ENCODE measurements around the gene OR10A4.
"Not testable (repeated sequence)": the region's sequence is repeated elsewhere in the genome, so short reads cannot be mapped to it uniquely, and the experiment has no call there.

The OR10A4 gene, protein sequence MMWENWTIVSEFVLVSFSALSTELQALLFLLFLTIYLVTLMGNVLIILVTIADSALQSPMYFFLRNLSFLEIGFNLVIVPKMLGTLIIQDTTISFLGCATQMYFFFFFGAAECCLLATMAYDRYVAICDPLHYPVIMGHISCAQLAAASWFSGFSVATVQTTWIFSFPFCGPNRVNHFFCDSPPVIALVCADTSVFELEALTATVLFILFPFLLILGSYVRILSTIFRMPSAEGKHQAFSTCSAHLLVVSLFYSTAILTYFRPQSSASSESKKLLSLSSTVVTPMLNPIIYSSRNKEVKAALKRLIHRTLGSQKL

DNA sequence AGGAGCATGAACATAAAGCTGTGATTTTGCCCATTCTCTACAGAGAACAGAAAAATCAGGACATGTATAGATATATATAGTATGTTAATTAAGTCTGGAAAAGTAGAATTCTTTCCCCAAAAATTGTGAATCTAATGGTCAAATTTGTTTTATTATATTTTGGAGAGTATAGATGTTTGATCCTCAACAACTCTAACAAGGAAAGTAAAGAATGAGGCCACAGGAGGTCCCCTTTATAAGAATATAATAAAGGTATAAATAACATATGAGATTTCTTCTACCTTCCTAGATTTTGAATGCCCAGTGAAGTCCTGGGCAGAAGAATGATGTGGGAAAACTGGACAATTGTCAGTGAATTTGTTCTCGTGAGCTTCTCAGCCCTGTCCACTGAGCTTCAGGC lies at the start of gene OR10A4:
OR10A4 (plus strand) TSS at position 301 of the 400 bp plus-strand sequence; CDS start at position 324, 23 bp downstream.
- no peak for DNase-seq

GRCh38 chr11:6828103-6828502 lies 48.3 kb upstream of the OR10A4 start:
- no peak for DNase-seq

DNA sequence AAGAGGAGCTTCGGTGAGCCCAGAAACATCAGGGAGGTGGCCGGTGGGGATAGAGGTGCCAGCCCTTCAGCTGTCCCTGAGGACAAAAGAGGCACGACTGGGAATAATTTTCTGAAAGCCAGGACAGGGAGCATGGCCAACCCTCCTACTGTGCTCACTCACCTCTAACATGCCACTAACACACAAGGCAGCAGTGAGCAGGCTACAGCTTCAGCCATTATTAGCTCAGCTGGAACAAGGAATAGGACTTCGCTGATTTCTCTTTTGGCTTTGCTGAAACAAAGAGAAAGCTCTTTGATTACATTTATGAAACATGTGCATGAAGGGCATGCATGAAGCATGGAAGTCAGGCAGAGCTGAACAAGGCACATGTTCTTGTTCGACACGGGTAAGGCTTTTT lies 43.1 kb upstream of the OR10A4 start:
- no peak for DNase-seq

- no peak for DNase-seq
Observed at GRCh38 chr11:6834021-6834420, 42.4 kb upstream of the OR10A4 start.

DNA sequence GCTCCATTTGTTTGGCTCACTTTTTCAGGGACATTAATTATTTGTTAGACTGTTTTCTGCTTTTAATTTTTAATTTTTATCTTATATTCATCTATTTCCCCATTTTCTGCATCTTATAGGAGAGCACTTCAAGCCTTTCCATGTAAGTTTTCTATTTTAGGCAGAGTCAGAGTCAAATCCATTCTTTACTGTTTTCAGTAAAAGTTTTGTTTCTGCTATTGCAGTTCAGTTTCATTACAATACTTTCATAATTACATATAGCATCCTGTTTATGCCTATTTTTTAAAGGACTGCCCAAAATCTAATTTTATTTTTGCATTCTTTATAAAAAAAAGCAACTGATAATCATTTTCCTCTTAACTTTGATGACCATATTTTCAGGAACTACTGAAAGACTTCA lies 34.7 kb upstream of the OR10A4 start:
- no peak for DNase-seq

DNA sequence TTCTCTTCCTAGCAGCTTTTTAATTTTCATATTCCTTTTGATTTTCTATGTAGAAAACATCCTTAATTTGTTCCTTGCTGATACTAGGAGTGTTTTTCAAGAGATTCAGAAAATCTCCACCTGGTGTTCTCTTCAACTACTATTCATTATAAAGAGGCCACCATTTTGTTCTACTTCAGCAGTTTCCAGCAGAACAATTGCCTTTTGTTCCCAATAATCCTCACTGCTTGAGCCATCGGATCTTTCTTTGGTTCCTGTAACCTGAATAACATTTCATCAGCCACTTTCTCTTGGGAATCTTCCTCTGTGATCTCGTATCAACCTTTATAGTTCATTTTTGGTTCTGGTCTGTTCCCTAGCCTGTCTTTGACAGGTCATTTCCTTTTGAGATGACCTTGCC lies 32.8 kb upstream of the OR10A4 start:
- no peak for DNase-seq

DNA sequence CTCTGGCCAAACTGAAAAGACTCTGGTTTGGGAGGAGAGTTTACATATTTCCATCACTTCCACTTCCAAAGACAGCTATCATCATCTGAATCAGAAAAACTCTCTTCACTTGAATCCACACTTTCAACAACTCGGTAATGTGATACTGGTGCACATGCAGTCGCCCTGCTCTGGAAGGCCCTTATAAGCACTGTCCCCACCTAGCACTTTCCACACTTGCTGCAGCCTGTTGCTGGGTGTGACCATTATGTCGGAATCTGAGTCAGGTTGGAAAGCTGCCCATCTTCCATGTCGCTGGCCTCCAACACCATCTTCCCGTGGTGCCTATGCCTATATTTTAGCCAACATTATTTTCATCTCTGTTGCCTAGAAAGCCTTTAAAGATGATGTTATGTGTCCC lies 32.1 kb upstream of the OR10A4 start:
- no peak for DNase-seq

- no peak for DNase-seq
Observed at GRCh38 chr11:6845383-6845782, 31.0 kb upstream of the OR10A4 start, which contains the start of gene OR10A5. OR10A5 (plus strand) TSS chr11:6845683; CDS start chr11:6845683, 0 bp downstream.

GRCh38 chr11:6850526-6850925 lies 25.9 kb upstream of the OR10A4 start:
- DNase-seq: no peak

- DNase-seq: not testable (repeated sequence)
Observed at GRCh38 chr11:6854801-6855200, 21.6 kb upstream of the OR10A4 start.

DNA sequence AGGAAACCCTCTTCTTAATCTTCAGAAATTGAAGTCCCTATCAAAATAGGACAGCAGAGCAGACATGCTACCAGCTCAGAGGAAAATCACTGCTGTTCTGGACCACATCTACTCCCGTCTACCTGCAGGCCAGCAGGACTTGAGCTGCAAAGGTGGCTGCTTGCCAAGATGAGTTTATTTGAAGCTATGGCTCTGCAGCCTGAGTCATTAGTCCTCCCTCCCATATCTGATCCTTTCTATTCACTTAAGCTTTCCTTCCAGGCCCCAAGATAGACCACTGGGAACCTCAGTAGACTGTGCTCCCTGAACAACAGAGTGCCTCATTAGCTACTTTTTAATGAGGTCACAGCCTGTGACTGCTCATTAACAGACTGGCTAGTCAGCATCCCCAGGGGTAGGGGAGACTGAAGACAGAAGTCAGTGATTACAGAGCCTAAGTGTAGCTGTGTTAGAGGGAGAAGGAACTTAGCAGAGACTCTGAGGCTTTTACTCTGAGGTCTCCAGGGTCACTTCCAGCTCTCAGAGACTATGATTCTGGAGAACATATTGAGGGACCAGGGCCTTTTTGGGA lies 20.4 kb upstream of the OR10A4 start:
- DNase-seq: no peak

GRCh38 chr11:6856871-6857270 lies 19.6 kb upstream of the OR10A4 start:
- no peak for DNase-seq

DNA sequence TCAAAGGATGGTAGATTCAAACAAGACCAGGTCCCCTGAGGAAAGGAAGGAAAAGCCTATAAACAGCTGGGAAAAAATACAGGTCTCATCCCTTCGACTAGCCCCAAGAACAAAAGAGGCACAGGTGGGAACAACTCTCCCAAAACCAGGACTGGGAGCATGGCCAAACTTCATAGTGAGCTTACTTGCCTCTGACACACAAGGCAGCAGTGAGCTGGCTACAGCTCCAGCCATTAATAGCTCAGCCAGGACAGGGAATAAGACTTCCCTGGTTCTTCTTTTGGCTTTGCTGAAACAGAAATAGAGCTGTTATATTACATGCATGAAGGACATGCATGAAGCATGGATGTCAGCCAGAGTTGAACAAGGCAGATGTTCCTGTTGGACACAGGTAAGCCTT lies 13.5 kb upstream of the OR10A4 start, which contains the start of gene OR10A2:
OR10A2 (plus strand) TSS at position 97 of the 400 bp plus-strand sequence. CDS start 6,698 bp downstream, outside the sequence.
- no peak for DNase-seq

- DNase-seq: no peak
Observed at GRCh38 chr11:6864438-6864837, 12.0 kb upstream of the OR10A4 start.

DNA sequence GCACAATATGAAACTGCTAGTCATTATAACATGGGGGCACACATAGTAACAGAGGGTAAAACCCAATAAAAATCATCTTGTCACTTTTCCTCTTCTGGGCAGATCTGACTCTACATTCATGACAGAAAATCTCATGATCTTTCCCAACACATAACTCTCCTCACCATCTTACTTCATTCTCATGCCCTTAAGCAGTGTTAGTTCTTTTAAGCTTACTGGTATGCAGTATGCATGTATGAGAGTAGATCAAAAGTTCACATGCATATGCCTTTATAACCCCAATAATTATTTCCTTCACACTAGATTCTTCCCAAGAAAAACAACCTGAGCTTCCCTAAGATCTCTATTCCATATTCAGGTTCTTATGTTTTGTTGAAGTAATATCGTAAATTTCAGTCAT lies 5.1 kb upstream of the OR10A4 start:
- no peak for DNase-seq

- no peak for DNase-seq
Observed at GRCh38 chr11:6875761-6876160, 664 bp upstream of the OR10A4 start.

DNA sequence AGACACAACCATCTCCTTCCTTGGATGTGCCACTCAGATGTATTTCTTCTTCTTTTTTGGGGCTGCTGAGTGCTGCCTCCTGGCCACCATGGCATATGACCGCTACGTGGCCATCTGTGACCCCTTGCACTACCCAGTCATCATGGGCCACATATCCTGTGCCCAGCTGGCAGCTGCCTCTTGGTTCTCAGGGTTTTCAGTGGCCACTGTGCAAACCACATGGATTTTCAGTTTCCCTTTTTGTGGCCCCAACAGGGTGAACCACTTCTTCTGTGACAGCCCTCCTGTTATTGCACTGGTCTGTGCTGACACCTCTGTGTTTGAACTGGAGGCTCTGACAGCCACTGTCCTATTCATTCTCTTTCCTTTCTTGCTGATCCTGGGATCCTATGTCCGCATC lies 489 bp downstream of the OR10A4 start:
- DNase-seq: no peak

DNA sequence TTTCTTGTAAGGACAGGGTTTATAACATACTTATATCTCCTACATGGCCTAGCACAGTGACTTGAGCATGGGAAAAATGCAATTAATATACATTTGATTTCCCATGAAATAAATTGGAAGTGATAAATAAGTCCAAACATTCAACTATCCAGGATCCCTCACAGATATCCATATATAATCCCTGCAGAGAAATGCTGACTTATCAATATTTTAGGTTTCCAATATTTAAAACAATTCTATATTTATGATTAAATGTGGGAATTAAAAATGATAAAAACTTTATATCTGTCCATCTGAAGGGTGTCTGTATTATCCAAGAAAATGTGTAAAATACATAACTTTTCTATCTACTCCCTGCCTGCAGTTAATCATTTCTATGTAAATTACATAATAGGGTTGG lies 6.3 kb downstream of the OR10A4 start:
- no peak for DNase-seq

DNA sequence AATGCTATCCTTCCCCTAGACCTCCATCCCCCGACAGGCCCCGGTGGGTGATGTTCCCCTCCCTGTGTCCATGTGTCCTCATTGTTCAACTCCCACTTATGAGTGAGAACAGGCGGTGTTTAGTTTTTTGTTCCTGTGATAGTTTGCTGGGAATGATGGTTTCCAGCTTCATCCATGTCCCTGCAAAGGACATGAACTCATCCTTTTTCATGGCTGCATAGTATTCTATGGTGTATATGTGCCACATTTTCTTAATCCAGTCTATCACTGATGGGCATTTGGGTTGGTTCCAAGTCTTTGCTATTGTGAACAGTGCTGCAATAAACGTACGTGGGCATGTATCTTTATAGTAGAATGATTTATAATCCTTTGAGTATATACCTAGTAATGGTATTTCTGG lies 11.3 kb downstream of the OR10A4 start:
- DNase-seq: not testable (repeated sequence)

DNA sequence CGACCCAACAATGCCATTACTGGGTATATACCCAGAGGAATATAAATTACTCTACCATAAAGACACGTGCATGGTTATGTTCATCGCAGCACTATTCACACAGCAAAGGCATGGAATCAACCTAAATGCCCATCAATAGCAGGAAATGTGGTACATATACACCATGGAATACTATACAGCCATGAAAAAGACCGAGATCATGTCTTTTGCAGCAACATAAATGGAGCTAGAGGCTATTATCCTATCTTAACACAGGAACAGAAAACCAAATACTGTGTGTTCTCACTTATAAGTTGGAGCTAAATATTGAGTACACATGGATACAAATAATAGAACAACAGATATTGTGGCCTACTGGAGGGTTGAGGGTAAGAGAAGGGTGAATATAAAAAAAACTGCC lies 12.4 kb downstream of the OR10A4 start:
- no peak for DNase-seq

- DNase-seq: no peak
Observed at GRCh38 chr11:6889835-6890234, 13.4 kb downstream of the OR10A4 start.

DNA sequence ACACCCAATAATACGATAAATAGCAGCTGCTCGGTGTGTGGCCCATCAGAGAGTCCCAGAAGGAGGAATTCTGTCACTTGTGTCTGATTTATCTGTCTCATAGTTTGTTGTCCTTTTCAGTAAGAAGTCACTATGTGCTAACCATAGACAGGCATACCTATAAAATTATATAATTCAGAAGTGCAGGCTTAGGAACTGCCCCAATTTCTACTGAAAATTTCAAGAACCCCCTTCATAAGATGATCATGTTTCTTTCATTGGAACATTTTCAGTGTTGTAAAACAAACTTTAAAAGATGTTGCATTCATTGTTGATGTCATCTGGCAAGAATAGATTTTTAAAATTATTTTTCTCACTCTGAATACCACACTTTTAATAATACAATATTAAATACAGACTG lies 16.0 kb downstream of the OR10A4 start, which contains the start of gene OR2D2:
OR2D2 (minus strand) TSS at position 101 of the 400 bp plus-strand sequence; CDS start at position 101, 0 bp downstream.
- DNase-seq: no peak

DNA sequence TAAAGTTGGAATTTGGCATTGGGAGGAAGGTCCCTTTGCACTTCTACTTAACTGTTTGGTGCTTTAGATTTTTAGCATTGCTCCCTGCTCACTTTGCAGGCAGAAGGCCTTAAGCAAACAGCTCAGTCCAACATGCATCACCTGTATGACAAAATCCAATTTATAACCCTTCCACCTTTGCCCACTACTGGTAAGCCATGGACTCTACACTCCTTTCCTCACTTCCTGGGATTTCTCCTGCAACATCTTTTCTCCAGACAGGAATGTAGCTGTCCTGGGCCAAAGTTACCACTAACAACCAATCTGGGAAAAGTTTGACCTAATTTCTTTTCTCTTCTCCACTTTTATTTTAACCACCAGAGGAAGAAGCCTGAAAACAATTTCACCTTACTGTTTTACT lies 17.7 kb downstream of the OR10A4 start:
- DNase-seq: no peak

- DNase-seq: no peak
Observed at GRCh38 chr11:6895010-6895409, 18.6 kb downstream of the OR10A4 start.

GRCh38 chr11:6898911-6899310 lies 22.5 kb downstream of the OR10A4 start:
- no peak for DNase-seq
